GM19240 (cell line): ENCODE results near the gene CHMP2B.
"Not testable (repeated sequence)": the region's sequence is repeated elsewhere in the genome, so short reads cannot be mapped to it uniquely, and the experiment has no call there.

ENCODE experiments used
- DNase-seq: peaks from one replicate; pipeline ENCODE4 v3.0.0; 2011; ENCODE audit warnings: low spot score; ENCODE audit not compliant: insufficient read length

Gene CHMP2B

GRCh38 chr3:87229113-87229512, 2.0 kb downstream of the CHMP2B start:
- DNase-seq: no peak

GRCh38 chr3:87233805-87234204, 6.7 kb downstream of the CHMP2B start:
- DNase-seq: no peak

GRCh38 chr3:87236093-87236492, 9.0 kb downstream of the CHMP2B start:
- DNase-seq: no peak

- DNase-seq: no peak
These were observed 19.7 kb downstream of the CHMP2B start for GRCh38 chr3:87246662-87247429.

GRCh38 chr3:87247430-87247773, 20.3 kb downstream of the CHMP2B start:
- no peak for DNase-seq

- DNase-seq: not testable (repeated sequence)
These were observed 21.1 kb downstream of the CHMP2B start for GRCh38 chr3:87248231-87248630.

GRCh38 chr3:87248831-87249230, 21.7 kb downstream of the CHMP2B start:
- DNase-seq: no peak

GRCh38 chr3:87250009-87250408, 22.9 kb downstream of the CHMP2B start:
- DNase-seq: no peak

- DNase-seq: no peak
These were observed 33.2 kb downstream of the CHMP2B start for GRCh38 chr3:87260270-87260669.

- no peak for DNase-seq
These were observed 34.8 kb downstream of the CHMP2B start for GRCh38 chr3:87261925-87262324.

GRCh38 chr3:87267953-87268645, 41.0 kb downstream of the CHMP2B start:
- DNase-seq: no peak

- DNase-seq: no peak
These were observed 41.6 kb downstream of the CHMP2B start for GRCh38 chr3:87268646-87269211.

GRCh38 chr3:87269723-87270122, 42.6 kb downstream of the CHMP2B start:
- no peak for DNase-seq

- no peak for DNase-seq
These were observed 44.0 kb downstream of the CHMP2B start for GRCh38 chr3:87270908-87271700.

GRCh38 chr3:87272718-87273341, 45.7 kb downstream of the CHMP2B start:
- no peak for DNase-seq

GRCh38 chr3:87276484-87276883, 49.4 kb downstream of the CHMP2B start, which contains the start of gene POU1F1:
POU1F1 (minus strand) TSS chr3:87276584; CDS start chr3:87276462, 122 bp downstream.
- no peak for DNase-seq

- DNase-seq: no peak
These were observed 59.9 kb downstream of the CHMP2B start for GRCh38 chr3:87287011-87287410.

- DNase-seq: no peak
These were observed 61.3 kb downstream of the CHMP2B start for GRCh38 chr3:87288446-87288845.

- no peak for DNase-seq
These were observed 71.1 kb downstream of the CHMP2B start for GRCh38 chr3:87298111-87298718.

GRCh38 chr3:87305031-87305430, 77.9 kb downstream of the CHMP2B start:
- not testable (repeated sequence) for DNase-seq
